HG03159 (cell line): ENCODE results near the gene SERTAD1.
A peak's percentile ranks its signal among the peaks of the same experiment; 100 is the strongest.
"Not testable (repeated sequence)": the region's sequence is repeated elsewhere in the genome, so short reads cannot be mapped to it uniquely, and the experiment has no call there.

ENCODE experiments used
- ATAC-seq: cut with Tn5 transposase; IDR thresholded peaks from one replicate; pipeline ENCODE4 v1.9.1; 2021; ENCODE audit warnings: mild to moderate bottlenecking, moderate library complexity; ENCODE audit not compliant: unreplicated experiment

Gene SERTAD1

DNA sequence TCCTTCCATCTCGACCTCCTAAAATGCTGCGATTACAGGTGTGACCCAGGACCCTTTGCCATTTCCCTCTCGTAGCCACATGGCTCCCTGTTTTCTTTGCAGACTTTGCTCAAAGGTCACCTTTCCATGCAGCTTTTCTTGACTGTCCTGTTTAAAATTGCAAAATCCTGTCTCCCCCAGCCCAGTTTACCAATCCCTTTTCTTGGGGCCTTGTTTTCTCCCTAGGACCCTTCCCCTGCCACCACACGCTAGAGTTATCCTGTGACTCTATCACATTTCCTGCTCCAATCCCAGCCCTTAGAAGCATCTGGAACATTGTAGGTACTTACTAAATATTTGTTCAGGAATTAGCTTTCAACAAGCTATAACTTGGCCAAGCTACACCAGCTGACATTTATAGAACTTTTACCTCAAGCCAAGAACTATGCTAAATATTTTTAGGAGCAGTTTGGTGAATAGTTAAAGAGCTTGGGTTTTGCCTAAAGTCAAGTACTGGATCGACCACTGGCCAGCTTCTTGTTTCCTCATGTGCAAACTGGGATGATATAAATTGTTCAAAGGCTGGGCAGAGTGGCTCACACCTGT is 27.5 kb upstream of the SERTAD1 start:
- no peak for ATAC-seq

DNA sequence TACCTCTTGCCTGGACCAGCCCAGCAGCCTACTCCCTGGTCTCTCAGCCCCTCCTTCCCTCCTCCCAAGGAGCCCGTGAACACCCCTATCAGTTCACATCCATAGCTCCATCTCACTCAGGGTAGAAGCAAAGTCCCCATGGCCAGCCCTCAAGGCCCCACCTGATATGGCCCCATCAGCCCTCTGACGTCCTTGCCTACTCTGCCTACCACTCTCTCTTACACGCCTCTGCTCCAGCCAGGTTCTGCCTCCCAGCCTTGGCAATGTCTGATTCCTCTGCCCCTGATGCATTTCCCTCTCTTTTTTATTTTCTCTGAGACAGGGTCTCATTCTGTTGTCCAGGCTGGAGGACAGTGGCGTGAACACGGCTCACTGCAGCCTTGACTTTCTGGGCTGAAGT is 26.2 kb upstream of the SERTAD1 start:
- ATAC-seq, result no peak

DNA sequence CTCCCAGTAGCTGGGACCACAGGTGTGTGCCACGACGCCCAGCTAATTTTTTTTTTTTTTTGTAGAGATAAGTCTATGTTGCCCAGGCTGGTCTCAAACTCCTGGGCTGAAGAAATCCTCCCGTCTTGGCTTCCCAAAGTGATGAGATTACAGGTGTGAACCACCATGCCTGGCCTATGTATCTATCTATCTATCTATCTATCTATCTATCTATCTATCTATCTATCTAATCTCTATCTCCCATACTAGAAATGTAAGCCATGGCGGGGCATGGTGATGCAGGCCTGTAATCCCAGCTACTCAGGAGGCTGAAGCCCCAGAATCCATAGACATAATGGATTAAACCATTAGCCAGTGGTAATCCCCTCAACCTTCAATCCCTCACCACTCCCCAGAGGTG is 24.9 kb upstream of the SERTAD1 start:
- no peak for ATAC-seq

DNA sequence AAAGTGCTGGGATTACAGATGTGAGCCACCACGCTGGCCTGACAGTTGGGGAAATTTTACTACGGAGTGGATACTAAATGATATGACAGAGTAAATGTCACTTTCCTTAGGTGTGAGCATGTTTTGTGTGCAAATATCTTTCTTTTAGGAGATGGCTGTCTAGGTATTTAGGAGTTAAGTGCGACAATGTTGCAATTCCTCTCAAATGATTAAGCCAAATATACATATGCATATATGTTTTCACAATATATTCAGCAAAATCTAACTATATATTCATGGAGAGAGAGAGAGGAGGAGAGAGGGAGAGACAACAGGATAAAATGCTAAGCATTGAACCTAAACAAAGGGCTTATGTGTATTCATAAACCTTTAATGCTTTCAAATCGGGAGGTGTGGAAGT is 23.7 kb upstream of the SERTAD1 start:
- no peak for ATAC-seq

DNA sequence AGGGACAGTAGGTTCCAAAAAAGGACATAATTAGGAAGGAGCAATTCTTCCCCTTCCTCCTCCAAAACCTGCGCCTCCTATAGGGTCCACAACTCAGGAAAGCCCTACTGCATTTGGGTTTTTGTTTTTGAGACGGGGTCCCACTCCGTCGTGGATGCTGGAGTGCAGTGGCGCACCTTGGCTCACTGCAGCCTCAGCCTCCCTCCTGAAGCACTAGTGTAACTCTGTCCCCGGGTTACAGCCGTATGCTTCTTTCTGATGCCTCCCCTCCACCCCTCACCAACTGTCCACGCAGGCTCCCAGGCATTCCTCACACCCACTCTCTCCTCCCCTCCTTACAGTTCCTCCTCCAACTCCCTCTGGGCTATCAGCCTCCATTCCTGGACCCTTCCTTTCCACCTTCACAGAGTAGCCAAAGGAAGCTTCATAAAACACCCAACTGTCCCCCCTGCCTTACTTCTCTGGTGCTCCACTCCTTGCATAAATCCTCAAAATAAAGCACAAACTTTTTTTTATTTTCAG is 20.5 kb upstream of the SERTAD1 start:
- no peak for ATAC-seq

DNA sequence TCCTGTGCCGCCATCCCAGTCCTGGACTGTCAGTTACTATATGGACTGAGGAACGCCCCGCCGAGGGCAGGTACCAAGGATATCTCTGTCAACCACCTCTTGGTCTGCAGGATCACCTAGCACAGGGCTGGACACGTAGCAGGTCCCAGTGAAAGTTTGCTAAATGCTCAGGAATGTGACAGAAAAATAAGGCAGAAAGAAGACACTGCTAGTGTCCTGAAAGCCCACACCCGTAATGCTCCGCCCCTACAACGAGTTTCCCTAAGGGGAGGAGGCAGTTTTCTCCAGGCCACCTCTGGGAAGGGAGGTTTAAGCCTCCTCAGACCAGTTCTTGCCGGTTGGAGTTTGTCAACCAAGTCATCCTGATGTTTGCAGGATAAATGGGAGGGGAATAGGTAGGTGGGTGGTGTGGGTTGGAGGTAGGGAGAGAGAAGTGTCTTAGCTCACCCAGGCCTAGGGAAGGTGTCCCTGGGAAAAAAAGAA is 20.0 kb upstream of the SERTAD1 start:
- no peak for ATAC-seq

DNA sequence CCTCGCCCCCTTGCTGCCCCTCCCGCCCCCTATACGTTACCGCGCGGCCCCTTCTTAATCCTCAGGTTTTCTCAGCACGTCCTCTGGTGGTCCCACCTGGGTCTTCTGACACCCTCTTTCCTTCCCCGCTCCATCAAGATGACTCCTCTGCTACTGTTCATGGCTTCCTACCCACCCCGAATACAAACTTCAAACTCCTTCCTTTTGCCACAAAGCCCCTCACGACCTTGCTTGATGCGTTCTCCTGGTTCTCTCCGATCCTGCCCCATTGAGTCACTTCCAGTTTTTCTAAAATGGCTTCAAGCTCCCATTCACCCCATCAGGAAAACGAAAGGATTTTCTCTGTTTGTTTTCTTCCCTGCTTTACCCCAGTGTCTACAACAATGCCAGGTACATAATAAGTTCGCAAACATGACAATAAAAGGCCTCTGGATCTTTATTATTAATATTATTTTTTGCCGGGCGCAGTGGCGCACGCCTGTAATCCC is 19.1 kb upstream of the SERTAD1 start:
- ATAC-seq, result no peak

DNA sequence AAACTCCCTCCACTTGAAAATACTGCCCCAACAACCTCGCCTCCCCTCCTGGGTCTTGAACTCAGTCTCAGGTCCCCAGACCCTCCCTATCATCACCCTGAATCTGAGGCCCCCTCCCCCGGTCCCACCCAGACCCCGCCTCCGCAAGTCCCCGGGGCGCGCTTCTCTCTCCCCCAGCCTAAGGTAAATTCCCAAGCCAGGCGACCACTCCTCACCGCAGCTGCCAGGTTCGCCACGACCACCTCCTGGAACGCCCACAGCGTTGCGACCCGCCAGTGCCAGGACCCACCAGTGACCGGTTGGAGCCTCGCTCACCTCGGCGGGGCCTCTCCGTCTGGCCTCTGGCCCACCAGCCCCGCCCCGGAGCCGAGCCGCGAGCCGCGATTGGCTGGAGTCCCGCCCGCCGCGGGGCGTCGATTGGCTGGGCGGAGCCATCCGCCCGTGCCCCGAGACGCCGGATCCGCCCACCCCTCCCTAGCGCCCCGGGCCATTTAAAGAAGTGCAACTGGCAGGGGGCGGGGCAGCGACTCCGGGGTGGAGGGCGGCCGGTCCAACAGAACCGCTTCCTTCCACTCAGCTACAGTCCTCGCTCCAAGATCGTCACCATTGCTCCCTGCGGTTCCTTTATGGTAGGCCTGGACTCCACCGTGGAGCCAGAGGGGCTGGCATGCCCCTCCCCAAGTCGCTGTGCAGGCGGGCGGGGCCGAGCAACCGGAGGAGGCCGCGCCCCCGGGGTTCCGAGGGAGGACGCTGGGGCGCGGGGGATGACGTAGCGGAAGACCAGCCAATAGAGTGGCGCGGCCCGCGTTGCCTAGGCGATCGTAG is 18.4 kb upstream of the SERTAD1 start, which contains the start of gene SERTAD3:
Gene SERTAD3, minus strand, starts transcription at position 336 of the 825 bp plus-strand sequence. CDS start 2,255 bp downstream, outside the sequence.
- ATAC-seq, result peak; percentile 66

DNA sequence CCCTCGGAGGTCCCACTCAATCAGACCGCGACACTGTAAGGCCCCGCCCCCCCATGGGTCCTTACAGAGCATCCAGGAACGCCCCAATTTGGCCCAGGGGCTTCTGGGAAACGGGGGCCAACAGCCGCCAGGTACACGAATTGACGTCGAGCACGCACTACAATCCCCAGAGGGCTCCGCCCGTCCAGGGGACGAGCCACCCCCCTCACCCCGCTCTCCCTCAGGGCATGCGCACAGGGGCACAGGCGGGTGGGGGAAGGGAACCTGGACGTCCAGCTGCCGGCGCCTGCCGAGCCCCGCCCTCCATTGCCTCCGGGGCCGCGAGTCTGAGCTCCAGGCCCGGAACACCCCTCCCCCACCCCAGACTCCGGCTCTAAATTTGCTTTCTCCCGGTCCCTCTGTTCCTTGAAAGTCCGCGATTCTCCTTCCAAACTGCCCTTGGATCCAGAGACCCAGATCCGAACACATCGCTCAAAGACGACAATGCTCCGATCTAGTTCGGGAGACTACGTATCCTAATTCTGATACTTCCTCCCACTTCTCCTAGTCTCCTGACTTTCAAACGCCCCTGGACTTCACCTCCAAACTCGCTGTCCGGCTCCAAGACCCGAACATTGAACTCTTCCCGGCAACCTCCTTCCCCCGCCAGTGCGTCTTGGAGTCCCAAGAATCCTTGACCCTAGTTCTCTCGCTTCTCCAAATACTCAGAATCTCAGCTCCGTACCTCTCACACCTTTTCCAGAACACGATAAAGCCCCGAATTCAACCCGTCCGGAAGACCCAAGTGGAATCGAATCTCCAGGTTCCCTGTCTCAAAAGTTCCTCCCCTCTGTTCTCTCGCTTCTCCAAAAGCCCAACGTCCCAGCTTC is 17.6 kb upstream of the SERTAD1 start:
- peak; percentile 70 for ATAC-seq

DNA sequence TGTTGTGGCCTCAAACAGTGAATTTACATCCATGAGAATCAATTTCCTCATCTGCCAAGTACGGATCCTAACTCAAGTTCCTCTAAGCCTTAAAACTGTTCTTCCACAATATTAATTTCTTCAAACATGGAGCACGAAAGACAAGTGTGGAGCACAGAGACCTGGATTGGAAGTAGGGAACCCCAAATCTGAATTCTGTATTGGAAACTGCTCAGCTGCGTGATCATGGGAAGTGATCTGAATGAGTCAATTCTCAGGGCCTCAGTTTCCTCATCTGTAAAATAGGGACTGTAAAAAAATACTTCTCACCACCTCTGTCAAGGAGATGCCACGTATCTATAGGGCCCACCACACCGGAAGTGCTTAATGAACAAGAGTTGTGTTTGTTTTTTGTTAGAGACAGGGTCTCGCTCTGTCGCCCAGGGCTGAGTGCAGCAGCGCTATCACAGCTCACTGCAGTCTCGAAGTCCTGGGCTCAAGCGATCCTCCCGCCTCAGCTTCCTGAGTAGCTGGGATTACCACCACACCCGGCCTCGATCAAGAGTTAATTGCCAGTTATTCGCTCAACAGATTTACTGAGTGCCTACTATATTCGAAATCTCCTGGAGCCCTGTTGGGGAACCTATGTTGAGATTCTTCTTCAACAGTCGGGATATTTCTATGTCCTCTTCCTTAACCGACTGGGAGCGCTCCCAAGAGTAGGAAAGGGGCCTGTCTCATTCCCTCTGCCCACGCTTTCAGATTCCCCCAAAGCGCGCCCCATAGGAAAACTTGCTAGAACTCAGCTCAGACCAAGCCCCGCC is 16.7 kb upstream of the SERTAD1 start:
- no peak for ATAC-seq

DNA sequence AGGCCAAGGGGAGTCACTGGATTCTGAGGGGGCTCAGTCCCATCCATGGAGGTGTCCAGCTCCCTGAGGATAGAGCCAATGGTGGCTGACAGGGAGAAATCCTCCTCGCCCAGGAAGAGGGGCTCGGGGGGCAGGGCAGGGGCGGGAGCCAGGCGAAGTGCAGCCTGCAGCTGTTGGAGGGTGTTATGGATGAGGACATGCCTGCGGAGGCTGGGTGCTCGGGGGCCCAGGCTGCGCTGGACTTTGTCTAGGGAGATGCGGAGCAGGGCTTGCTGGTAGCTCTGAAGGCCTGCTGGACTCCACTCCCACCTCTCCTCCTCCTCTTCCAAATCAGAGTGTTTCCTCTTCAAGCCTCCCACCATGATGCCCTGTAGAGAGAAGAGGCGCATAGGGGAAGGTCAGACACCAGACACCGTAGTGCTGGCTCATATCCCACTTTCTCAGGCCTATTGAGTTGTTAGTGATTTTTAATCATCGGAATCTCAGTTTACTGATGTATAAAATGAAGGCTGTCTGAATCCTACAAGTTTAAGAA is 16.0 kb upstream of the SERTAD1 start:
- no peak for ATAC-seq

DNA sequence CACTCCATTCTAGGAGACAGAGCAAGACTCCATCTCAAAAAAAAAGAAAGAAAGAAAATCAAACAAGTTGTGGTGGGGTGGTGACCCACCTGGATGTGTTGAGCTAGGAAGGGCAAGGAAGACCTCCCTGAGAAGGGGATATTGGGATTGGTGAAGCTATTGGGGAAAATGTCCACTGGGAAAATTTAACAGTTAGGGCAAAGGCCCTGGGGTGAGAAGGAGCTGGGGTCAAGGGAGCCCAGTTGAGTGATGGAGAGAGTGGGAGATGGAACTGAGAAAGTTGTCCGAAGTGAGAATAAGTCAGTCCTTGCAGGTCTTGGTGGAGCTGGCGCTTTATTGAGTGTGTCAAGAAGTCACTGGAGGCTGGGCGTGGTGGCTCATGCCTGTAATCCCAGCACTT is 12.5 kb upstream of the SERTAD1 start:
- ATAC-seq, result no peak

DNA sequence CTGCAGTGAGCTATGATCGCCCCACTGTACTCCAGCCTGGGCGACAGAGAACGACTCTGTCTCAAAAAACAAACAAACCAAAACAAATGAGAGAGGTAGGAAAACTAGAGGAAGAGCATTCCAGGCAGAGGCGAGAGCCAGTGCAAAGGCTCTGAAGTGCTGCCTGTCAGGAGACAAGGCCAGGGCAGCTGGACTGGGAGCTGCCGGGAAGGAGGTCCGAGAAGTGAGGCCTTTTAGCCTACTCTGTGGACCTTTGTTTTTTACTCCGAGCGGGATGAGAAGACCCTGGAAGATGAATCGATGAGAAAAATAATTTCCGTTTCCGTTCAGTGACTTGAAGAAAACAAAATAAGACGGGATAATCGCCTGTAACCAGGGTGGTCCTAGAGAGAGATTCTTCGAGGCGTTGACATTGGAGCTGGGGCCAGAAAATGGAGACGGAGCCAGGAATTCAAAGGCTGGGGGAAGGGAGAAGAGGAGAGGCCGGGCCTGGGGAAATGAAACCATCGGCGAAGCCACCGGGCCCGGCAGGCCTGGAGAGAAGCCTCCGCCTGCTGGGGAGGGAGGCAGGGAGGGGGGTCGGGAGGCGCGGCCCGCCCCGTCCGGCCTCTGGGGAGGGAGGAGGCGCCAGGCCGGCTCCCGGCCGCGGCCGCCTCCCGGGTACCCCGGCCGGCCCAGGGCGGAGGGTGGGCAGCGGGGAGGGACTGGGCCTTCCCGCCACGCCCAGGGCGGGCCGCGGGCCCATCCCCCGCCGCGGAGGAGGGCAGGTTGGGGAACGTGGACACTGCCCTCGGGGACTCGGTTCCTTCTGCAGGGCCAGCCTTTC is 7.8 kb upstream of the SERTAD1 start:
- ATAC-seq, result peak; percentile 63

DNA sequence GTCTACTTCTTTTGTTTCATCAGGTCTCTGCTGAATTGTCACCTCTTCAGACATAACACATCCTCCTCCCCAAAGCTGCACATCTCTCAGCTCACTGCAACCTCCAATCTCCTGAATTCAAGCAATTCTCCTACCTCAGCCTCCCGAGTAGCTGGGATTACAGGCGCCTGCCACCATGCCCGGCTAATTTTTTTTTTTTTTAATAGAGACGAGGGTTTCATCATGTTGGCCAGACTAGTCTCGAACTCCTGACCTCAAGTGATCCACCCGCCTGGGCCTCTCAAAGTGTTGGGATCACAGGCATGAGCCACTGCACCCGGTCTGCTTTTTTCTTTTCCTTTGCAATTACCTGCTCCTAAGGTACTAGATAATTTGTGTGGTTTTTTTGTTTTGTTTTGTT is 7.0 kb upstream of the SERTAD1 start:
- ATAC-seq, result not testable (repeated sequence)

DNA sequence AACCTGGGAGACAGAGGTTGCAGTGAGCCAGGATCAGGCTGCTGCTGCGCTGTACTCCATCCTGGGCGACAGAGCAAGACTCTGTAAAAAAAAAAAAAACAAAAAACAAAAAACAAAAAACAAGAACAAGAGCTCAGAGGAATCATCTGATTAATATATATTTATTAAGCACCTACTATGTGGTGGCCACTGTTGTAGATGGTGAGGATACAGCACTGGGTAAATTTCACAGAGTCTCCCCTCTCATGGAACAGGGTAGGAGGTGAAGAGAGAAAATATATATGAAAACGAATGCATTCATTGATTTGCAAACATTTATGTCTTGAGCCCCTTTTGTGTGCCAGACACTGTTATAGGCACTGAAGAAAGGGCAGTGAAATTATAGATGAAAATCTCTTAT is 5.9 kb upstream of the SERTAD1 start:
- no peak for ATAC-seq

DNA sequence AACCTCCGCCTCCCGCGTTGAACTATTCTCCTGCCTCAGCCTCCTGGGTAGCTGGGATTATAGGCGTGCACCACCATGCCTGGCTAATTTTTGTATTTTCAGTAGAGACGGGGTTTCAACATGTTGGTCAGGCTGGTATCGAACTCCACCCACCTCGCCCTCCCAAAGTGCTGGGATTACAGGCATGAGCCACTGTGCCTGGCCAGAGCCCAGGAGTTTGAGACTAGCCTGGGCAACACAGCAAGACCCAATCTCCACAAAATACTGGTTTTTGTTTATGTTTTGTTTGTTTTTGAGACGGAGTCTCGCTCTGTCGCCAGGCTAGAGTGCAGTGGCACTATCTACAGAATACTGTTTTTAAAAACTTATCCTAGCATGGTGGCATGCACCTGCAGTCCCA is 4.5 kb upstream of the SERTAD1 start:
- not testable (repeated sequence) for ATAC-seq

DNA sequence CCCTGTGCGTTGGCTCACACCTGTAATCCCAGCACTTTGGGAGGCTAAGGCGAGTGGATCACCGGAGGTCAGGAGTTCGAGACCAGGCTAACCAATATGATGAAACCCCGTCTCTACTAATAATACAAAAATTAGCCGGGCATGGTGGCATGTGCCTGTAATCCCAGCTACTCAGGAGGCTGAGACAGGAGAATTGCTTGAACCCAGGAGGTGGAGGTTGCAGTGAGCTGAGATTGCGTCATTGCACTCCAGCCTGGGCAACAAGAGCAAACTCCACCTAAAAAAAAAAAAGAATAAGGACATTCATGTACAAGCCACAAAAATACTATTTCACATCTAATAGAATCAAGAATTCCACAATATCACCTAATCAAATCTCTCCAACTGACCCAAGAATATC is 2.4 kb upstream of the SERTAD1 start:
- ATAC-seq, result not testable (repeated sequence)

DNA sequence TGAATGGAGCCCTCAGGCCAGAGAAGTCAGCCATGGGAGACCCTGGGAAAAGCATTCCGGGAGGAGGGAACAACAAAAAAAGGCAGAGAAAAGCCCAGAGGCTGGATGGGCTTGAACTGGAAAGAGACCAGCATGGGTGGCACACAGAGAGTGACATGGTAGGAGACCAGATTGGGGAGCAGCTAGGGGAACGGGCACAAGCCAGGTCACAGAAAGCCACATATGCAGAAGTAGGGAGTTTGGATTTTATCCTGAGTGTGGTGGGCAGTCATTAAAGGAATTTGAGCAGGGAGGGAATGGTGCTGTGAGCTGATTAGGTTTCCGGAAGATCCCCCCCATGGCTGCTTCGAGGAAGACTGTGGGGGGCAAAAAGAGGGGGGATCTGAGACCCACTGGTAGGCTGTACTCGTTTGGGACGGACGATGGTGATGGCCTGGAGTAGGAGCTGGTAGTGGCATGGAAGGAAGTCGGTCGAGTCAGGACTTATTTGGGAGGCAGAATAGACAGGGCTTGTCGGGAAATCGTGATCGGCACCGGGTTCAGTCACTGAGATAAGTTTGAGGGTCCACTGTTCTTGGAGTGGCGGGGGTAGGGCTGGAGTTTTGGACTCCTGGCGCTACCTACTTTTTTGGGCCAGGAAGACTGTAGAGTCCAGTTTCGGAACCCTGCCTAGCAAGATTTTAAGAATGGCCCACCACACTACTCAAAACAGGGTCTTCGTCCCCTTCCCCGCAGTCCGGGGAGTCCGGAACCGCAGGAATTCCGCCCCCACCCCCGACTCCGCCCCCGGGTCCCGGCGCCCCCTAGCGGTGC is 949 bp downstream of the SERTAD1 start:
- no peak for ATAC-seq
